ENCODE results near the gene STOX1. TPM values are rescaled to one million over a fixed set of nuclear protein-coding genes. Genes with fewer than 3 reads are reported as not detected.

STOX1 gene
- total and polyA plus RNA-seq, 10 of the 15 experiments (the other 5 are each of a cell fraction or from before 2014, with no cell fraction given): 0.18 to 1.2 (median 0.67) TPM; not detected in 1

DNA sequence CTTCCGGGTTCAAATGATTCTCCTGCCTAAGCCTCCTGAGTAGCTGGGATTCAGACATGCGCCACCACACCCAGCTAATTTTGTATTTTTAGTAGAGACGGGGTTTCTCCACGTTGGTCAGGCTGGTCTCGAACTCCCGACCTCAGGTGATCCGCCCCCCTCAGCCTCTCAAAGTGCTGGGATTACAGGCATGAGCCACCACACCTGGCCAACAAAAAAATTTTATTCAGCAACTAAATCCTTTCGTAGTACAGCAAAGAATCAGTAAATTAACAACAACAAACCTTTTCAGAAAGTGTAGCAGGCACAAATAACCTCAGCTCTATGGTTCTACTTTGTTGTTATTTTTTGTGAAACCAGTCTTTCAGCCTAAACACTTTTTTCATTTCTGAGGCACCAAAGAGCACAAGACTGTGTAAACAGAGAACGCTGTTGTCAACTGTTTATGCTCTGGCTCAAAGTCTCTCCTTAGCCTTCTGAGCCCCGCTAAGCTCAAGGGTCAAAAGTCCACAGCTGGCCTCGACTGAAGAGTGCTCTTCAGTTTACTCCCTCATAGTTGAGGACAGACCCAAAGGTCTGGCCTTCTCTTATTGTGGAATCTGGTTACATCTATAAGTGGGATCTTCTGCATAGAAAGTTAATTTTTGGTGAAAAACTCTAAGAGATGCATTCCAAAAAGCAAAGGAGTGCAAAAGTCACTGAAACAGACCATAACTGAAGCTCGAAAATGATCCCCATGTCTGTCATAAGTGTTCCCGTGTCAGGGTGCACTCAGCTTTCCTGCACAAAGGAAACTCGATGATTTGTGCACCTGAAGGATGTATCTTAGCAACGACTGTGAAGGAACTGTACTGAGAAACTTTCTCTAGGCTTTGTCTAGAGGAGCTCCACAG, 49.2 kb downstream of the STOX1 start:
- ChIA-PET CTCF (interaction anchor here (0.7 kb wide), 1 partner anchor 22 kb away, joined by 3 read pairs; no protein-coding TSS in a partner anchor), SMC1A (ENCODE audit: uncharacterized antibody, unreplicated experiment) (interaction anchor here (1.2 kb wide), 1 partner anchor 38 kb away, joined by 3 read pairs; no protein-coding TSS in a partner anchor), POLR2A (no interaction called here), RAD21 (ENCODE audit: unreplicated experiment) (no interaction called here)
- Histone ChIP-seq H3K4me1 (ENCODE audit: control insufficient read depth, insufficient read depth, low read length) (no peaks in the 10 kb centered on the region), H3K4me2 (ENCODE audit: control insufficient read depth, insufficient read depth) (no peak overlapping the region), H3K27me3 (replicated peaks in 1 of 2; ENCODE audit: control insufficient read depth in 2 of 2, insufficient read depth in 2 of 2, low read length in 1 of 2) (no peaks in the 10 kb centered on the region), H4K20me1 (ENCODE audit: control insufficient read depth, insufficient read depth) (no peaks in the 10 kb centered on the region), H3K9ac (ENCODE audit: control insufficient read depth, insufficient read depth, low read length) (no peak overlapping the region), H3K4me3 (no peak overlapping the region), H3K36me3 (ENCODE audit: control insufficient read depth in 2 of 2, insufficient read depth in 2 of 2, low read length in 1 of 2) (no peaks in the 10 kb centered on the region), H3K79me2 (ENCODE audit: control insufficient read depth, insufficient read depth, low read length) (no peaks in the 10 kb centered on the region), H3K9me3 (replicated peaks; ENCODE audit: control insufficient read depth, insufficient read depth, low read length) (no peaks in the 10 kb centered on the region), H3K27ac (ENCODE audit: control insufficient read depth, insufficient read depth) (no peak overlapping the region), H2AFZ (ENCODE audit: control insufficient read depth, low read depth, low read length) (no peak overlapping the region)
- FAIRE-seq (no peak), DNase-seq (ENCODE audit: low read depth, low spot score) (no peak), ATAC-seq (no peak)
- no TSS peak for BruUV-seq (replicated peaks)
- TF ChIP-seq RFX5 (IDR thresholded peaks at IDR 0.05; ENCODE audit: low read depth, low read length) (no peak), ZBED1 (IDR thresholded peaks at IDR 0.05; ENCODE audit: borderline replicate concordance) (no peak), MEF2A (IDR thresholded peaks at IDR 0.05; ENCODE audit: insufficient read depth, low read depth, low read length) (no peak), SRF (IDR thresholded peaks at IDR 0.05; ENCODE audit: low read depth in 2 of 2, low read length in 2 of 2) (no peak)
- in situ Hi-C loops (cut with MboI): no loop called here
- 46% methylated on average over 15 of the region's 15 CpGs for WGBS (ENCODE audit: insufficient coverage, insufficient replicate concordance, low lambda C conversion rate, missing lambda C conversion rate)
- intact Hi-C loops (cut with micrococcal nuclease; ENCODE audit: unreplicated experiment): no loop called here

DNA sequence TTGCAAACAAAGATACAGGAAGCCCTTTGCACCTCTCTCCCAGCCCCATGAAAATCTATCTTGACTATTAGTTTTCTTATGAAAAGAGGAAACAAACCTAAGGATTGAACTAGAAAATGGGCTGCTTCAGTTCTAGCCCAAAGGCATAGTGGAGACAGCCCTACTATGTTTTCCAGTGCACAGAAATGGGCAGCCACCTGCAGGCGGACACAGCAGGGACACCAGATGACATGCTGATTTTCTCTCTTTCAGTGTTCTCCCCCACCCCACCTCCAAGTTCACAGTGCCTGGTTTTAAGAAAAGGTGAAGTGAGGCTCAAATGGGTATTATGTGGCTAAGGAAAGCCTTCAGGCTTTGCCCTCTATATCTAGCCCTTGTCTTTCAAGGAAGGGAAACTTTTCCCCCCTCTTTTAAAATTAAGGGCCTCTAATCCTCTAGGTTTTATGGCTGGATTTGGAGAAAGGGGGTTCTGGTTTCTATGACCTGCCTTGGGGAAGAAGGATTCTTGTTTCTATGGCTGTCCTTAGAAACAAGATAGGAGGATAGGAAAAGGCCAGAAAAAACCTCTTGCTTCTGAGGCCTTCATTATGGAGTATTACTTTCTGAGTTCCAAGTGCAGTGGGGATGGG, 50.3 kb downstream of the STOX1 start:
- H3K79me2 ChIP-seq (ENCODE audit: control insufficient read depth, insufficient read depth, low read length): no peaks in the 10 kb centered on the region
- in situ Hi-C loops (cut with MboI): no loop called here
- no peaks in the 10 kb centered on the region for H3K4me1 ChIP-seq (ENCODE audit: control insufficient read depth, insufficient read depth, low read length)
- no peaks in the 10 kb centered on the region for H3K9me3 ChIP-seq (replicated peaks; ENCODE audit: control insufficient read depth, insufficient read depth, low read length)
- intact Hi-C loops (cut with micrococcal nuclease; ENCODE audit: unreplicated experiment): no loop called here
- BruUV-seq (replicated peaks): no TSS peak
- POLR2A ChIA-PET: no interaction called here
- FAIRE-seq (no peak), ATAC-seq (no peak), DNase-seq (ENCODE audit: low read depth, low spot score) (no peak)
- no peaks in the 10 kb centered on the region for H3K27me3 ChIP-seq (replicated peaks in 1 of 2; ENCODE audit: control insufficient read depth in 2 of 2, insufficient read depth in 2 of 2, low read length in 1 of 2)
- no peak overlapping the region for H2AFZ ChIP-seq (ENCODE audit: control insufficient read depth, low read depth, low read length)
- no peaks in the 10 kb centered on the region for H3K36me3 ChIP-seq (ENCODE audit: control insufficient read depth in 2 of 2, insufficient read depth in 2 of 2, low read length in 1 of 2)
- WGBS (ENCODE audit: insufficient coverage, insufficient replicate concordance, low lambda C conversion rate, missing lambda C conversion rate): 40% methylated on average over 1 of the region's 1 CpG
- no peak overlapping the region for H3K9ac ChIP-seq (ENCODE audit: control insufficient read depth, insufficient read depth, low read length)
- no peak for TF ChIP-seq RFX5 (IDR thresholded peaks at IDR 0.05; ENCODE audit: low read depth, low read length)
- TF ChIP-seq, protein P1, sequence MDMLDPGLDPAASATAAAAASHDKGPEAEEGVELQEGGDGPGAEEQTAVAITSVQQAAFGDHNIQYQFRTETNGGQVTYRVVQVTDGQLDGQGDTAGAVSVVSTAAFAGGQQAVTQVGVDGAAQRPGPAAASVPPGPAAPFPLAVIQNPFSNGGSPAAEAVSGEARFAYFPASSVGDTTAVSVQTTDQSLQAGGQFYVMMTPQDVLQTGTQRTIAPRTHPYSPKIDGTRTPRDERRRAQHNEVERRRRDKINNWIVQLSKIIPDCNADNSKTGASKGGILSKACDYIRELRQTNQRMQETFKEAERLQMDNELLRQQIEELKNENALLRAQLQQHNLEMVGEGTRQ (IDR thresholded peaks at IDR 0.05; ENCODE audit: borderline replicate concordance, low read depth, low read length): no peak
- no peak for TF ChIP-seq GABPA (IDR thresholded peaks at IDR 0.05; ENCODE audit: low read depth)
- TF ChIP-seq EZH2 (IDR thresholded peaks at IDR 0.05; ENCODE audit: borderline replicate concordance, control insufficient read depth, low read depth, low read length): no peak
- TF ChIP-seq, protein P2, sequence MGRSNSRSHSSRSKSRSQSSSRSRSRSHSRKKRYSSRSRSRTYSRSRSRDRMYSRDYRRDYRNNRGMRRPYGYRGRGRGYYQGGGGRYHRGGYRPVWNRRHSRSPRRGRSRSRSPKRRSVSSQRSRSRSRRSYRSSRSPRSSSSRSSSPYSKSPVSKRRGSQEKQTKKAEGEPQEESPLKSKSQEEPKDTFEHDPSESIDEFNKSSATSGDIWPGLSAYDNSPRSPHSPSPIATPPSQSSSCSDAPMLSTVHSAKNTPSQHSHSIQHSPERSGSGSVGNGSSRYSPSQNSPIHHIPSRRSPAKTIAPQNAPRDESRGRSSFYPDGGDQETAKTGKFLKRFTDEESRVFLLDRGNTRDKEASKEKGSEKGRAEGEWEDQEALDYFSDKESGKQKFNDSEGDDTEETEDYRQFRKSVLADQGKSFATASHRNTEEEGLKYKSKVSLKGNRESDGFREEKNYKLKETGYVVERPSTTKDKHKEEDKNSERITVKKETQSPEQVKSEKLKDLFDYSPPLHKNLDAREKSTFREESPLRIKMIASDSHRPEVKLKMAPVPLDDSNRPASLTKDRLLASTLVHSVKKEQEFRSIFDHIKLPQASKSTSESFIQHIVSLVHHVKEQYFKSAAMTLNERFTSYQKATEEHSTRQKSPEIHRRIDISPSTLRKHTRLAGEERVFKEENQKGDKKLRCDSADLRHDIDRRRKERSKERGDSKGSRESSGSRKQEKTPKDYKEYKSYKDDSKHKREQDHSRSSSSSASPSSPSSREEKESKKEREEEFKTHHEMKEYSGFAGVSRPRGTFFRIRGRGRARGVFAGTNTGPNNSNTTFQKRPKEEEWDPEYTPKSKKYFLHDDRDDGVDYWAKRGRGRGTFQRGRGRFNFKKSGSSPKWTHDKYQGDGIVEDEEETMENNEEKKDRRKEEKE (IDR thresholded peaks at IDR 0.05): no peak
- H4K20me1 ChIP-seq (ENCODE audit: control insufficient read depth, insufficient read depth): no peaks in the 10 kb centered on the region
- no peak overlapping the region for H3K4me3 ChIP-seq
- no peak overlapping the region for H3K4me2 ChIP-seq (ENCODE audit: control insufficient read depth, insufficient read depth)
- RAD21 ChIA-PET (ENCODE audit: unreplicated experiment): no interaction called here
- CTCF ChIA-PET: interaction anchor here (1.7 kb wide), 1 partner anchor 665 kb away, joined by 6 read pairs; no protein-coding TSS in a partner anchor
- SMC1A ChIA-PET (ENCODE audit: uncharacterized antibody, unreplicated experiment): no interaction called here
- no peak overlapping the region for H3K27ac ChIP-seq (ENCODE audit: control insufficient read depth, insufficient read depth)

All from GM12878 (cell line).